DMS79 treated with DMSO at 0.1 percent for 48 hours (cell line): ENCODE measurements around the gene FAM43A.

Experiments used
- DNase-seq: peaks from one replicate; lab custom pipeline; 2025; lab: John Stamatoyannopoulos, UW

FAM43A gene

DNA sequence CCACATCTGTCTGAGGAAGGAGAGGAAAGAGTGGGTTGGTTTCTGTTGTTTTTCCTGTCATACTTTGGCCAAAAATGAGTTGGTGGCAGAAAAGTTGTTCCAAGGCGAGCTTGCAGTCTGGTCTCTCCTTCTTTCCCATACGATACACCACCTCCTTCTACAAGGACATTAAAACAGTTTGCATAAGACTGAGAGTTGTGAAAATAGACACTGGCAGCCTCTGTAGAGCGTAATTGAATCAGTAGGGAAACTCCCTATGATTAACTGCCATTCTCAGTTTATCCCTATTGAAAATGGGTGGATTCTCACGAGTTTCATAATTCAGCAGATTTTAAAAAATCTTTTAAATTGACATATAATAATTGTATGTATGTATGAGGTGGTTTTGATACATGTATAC is 10.0 kb upstream of the FAM43A start:
- DNase-seq: no peak

GRCh38 chr3:194676471-194676870 is 9.2 kb upstream of the FAM43A start:
- no peak for DNase-seq

DNA sequence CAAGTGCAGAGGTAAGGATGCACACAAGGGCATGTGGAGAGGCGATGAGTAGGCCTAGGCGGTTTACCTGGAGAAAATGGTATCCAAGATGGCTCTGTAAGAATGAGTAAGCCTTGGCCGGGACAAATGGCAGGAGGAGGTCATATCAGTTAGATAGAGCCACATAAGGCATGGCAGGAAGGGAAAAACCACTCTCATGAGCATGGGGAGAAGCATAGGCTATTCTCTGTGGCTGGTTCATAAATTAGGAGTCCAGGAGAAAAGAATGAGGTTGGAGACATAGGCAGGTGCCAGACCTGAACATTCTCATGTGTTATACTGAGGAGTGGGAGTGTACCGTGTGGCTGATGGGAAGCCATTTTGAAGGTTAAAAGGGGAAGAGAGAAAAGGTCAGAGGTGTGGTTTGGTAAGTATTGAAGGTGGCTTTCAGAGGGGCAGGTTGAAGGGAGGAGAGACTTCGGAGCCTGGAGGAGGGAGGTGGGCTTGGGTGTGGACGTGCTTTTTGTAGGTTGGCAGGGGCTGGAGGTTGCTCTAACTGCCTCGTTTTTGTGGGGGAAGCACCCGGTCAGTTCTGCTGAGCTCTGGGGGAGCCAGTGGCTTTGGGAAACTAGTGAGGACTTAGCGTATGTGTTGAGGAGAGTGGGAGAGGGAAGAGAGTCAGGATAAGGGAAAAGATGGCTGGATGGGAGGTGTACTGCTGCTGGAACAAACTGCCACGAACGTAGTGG is 4.6 kb upstream of the FAM43A start:
- DNase-seq: no peak

GRCh38 chr3:194682189-194682693 is 3.4 kb upstream of the FAM43A start:
- no peak for DNase-seq

- peak; percentile 95 for DNase-seq
Observed at GRCh38 chr3:194682694-194683310, 2.9 kb upstream of the FAM43A start.

DNA sequence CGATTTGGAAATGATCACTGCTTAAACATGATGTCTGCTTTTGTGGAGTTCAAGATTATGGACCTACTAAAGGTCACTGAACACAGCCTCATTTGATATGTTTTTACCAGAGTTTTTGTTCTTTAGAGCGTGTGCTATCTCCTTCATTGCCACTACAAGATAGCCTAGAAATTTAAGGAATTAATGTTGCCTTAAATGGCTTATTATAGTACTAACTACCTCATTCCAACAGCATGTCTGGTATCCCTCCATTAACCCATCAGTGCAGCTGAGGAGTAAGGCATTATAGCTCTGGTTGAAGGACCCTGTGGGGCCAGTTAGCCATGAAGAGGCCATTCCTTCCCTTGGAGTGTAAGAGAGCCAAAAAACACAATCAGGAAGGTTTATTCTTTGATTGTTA is 2.3 kb upstream of the FAM43A start:
- no peak for DNase-seq

DNA sequence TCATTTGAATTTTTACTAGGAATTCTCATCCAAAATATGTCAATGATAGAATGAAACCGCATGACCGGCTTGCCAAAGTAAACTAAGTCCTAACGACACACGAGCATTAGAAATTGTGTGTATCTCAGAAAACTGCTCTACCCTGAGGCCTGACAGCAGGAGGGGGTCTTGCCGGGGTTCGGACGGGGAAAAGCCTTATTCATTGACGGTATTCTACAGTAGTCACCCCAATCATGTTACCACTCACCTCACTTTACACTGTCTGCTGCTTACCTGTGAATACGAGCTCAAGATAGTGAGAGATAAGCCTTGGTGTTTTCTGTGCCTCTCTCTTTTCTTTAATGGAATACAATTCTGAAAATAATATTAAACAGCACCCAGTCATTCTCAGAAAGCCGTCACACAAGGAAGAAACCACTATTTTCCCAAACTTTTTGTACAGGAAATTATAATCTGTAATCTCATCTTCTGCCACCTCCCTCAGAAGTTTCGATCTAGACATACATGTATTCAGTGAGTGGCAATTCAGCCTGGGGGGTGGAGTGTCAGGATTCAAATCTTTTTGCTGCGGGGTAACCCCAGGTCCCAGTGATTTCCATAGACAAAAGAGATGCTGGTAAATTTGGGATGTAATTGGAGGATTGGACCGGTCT is 492 bp upstream of the FAM43A start:
- no peak for DNase-seq

- DNase-seq: peak; percentile 55
Observed at GRCh38 chr3:194686414-194686815, 732 bp downstream of the FAM43A start.

DNA sequence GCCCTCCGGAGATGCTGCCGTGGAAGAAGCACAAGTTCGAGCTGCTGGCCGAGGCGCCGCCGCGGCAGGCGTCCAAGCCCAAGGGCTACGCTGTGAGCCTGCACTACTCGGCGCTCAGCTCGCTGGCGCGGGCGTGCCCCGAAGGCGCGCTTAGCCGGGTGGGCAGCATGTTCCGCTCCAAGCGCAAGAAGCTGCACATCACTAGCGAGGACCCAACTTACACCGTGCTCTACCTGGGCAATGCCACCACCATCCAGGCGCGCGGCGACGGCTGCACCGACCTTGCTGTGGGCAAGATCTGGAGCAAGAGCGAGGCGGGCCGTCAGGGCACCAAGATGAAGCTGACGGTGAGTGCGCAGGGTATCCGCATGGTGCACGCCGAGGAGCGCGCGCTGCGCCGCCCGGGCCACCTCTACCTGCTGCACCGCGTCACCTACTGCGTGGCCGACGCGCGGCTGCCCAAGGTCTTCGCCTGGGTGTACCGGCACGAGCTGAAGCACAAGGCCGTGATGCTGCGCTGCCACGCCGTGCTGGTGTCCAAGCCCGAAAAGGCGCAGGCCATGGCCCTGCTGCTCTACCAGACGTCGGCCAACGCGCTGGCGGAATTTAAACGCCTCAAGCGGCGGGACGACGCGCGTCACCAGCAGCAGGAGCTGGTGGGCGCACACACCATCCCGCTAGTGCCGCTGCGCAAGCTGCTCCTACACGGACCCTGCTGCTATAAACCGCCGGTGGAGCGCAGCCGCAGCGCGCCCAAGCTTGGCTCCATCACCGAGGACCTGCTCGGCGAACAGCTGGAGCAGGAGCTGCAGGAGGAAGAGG is 1.3 kb downstream of the FAM43A start:
- DNase-seq: peak; percentile 61

DNA sequence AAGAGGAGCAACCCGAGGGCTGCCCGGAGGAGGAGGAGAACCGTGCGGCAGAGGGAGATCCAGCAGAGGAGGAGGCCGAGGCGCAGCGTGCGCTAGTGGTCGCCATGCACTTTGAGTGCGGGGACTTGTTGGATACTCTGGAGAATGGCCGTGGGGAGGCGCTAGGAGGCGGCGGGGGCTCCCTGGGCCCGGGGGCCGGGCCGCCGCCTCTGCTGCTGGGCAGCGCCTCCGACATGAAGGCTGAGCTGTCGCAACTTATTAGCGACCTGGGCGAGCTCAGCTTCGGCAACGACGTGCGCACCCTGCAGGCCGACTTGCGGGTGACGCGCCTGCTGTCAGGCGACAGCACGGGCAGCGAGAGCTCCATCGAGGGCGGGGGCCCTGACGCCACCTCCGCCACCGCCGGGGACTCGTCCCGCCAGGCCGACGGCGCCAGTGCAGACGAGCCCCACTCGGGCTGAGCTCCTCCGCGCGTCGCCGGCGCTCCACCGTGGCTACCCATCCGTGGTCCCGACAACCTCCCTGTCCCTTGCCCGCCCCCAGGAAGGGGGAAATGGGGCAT is 2.0 kb downstream of the FAM43A start:
- peak; percentile 84 for DNase-seq

GRCh38 chr3:194688200-194688740 is 2.6 kb downstream of the FAM43A start:
- DNase-seq: no peak

DNA sequence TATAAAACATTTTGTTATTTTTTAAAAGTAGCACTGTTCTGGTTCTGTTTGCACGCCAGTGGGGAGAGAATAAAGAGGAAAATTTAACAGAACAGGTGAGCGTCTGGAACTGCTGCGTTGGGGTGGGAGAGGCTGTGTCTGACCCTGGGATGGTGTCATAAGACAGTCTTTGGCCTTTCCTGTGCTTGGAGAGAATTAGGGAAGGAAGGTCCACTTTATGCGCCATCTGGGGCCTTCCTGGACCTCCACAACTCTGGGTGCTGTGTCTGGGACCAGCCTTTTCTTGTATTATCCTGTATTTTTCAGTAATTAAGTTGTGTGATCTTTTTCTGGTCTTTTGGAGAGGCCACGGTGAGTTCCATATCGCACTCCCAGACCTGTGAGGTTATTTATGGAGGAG is 3.3 kb downstream of the FAM43A start:
- DNase-seq: no peak

GRCh38 chr3:194689493-194689944 is 3.8 kb downstream of the FAM43A start:
- no peak for DNase-seq

GRCh38 chr3:194690501-194691372 is 5.1 kb downstream of the FAM43A start:
- DNase-seq: peak; percentile 93

DNA sequence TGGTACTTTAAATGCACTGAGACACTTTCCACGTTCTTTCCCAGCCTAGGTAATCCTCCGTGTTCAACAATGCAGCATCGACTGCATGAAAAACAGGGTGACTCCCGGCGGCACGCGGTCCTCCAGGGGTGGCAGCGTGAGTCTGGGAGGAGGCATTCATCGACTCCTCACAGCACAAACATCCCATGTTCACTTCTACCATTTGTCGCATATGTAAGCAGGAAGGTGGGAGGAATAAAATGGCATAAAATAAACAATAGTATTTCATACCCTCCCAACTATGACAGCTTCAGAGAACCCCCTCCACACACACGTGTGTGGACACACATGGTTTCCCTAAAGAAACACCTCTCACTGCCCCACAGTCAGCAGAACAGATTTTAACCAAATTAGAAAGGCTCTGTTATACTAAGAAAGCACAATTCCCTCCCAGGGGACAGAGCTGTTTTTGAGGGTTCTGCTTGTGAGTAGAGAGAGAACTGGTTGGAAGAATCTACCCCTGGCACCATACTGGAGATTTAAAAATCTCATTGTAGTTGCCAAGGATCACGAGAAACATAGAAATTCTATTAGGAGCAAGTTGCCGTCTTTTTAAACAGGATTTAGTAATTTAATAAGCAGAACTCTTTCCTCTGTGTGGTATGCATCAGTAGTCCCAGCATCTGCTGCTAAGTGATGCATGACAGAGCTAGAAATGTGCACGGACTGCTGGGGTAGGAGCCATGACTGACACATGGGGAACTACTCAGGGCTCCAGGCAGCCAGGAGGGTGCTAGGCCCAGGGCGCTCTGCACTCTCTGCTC is 6.0 kb downstream of the FAM43A start:
- DNase-seq: peak; percentile 86

DNA sequence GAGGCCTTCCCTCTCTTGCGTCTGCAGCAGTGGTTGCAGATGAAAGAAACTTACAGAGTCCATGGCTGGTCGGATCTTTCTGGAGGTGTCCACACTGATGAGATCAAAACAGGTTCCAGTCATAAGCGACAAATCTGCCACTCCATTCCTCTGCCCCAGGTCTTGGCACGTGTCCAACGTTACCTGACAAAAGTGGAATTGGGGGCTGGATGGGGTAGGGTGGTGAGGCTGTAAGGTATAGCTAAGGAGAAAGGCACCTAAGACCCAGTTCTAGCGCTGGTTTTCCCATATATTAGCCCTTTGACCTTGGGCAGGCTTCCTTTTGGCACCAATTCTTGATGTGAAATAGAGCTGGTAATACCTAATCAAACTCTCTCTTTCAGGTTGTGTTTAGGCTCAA is 11.0 kb downstream of the FAM43A start:
- DNase-seq: no peak

DNA sequence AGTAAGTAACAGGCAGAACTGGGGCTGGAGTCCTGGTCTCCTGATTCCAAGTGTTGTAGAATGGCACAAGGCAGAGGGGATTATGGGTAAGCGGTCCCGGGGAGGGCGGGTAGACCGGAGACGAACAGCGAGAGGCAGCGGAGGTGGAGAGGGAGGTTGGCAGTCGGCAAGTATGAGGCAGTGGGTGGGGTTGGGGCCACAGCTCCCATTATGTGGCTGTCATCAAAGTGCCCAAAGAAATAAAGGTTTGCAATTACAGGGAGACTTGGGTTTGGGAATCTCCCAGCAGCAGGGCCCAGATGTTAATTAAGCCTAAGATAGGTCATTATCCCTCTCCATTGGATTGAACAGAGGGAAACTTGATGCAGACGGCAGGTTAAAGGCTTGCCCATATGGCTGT is 16.9 kb downstream of the FAM43A start:
- DNase-seq: peak; percentile 28

DNA sequence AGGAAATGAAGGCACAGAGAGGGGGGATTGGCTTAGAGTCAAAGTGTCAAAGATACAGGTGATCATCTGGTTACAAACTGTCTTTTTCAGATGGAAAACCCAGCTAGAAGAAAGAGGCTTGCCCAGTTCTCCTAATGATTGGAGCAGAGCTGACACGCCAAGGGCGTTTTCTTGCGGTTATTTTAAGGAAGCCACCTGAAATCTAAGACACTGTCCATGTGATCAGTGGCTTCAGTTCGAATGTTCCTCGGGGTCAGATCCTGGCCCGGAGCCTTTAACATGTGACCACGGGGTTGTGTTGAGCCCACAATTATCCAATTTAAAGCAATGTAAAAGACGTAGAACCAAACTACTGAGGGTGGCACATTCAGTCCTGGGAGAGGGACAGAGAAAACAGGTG is 19.5 kb downstream of the FAM43A start:
- no peak for DNase-seq

GRCh38 chr3:194705761-194706160 is 20.1 kb downstream of the FAM43A start:
- DNase-seq: no peak

GRCh38 chr3:194707147-194707540 is 21.5 kb downstream of the FAM43A start:
- DNase-seq: no peak
